Epithelial cell of esophagus (primary cell): ENCODE results near the gene HMGXB3.
A peak's percentile ranks its signal among the peaks of the same experiment; 100 is the strongest.

Experiments used
- DNase-seq: peaks from one replicate; pipeline ENCODE4 v3.0.0; 2010; ENCODE audit warnings: low read depth
- H3K4me3 ChIP-seq: 2 replicates; pipeline ENCODE4 v1.5.1; 2011; ENCODE audit warnings: mild to moderate bottlenecking, low read length, control low read depth
- CTCF ChIP-seq: IDR thresholded peaks from 2 replicates; pipeline ENCODE4 v1.5.1; 2011; ENCODE audit warnings: low read depth, mild to moderate bottlenecking, low read length, control low read depth, inconsistent platforms; ENCODE audit not compliant: insufficient read depth; ENCODE audit errors: missing control alignments

HMGXB3 gene

GRCh38 chr5:150066901-150067396 lies 66.4 kb downstream of the HMGXB3 start:
- no peak overlapping the region for H3K4me3 ChIP-seq
- peak; percentile 77 for DNase-seq
- no peak for TF ChIP-seq CTCF

- DNase-seq, result no peak
- no peak overlapping the region for H3K4me3 ChIP-seq
- no peak for TF ChIP-seq CTCF
Observed at GRCh38 chr5:150067405-150067960, 66.9 kb downstream of the HMGXB3 start.

GRCh38 chr5:150068071-150068470 lies 67.5 kb downstream of the HMGXB3 start:
- H3K4me3 ChIP-seq, result no peak overlapping the region
- DNase-seq, result no peak
- no peak for TF ChIP-seq CTCF

GRCh38 chr5:150068472-150068871 lies 67.9 kb downstream of the HMGXB3 start:
- H3K4me3 ChIP-seq, result no peak overlapping the region
- no peak for TF ChIP-seq CTCF
- no peak for DNase-seq

- no peak for TF ChIP-seq CTCF
- H3K4me3 ChIP-seq, result no peak overlapping the region
- DNase-seq, result no peak
Observed at GRCh38 chr5:150068961-150069645, 68.6 kb downstream of the HMGXB3 start.

GRCh38 chr5:150069672-150070627 lies 69.4 kb downstream of the HMGXB3 start:
- no peak overlapping the region for H3K4me3 ChIP-seq
- DNase-seq, result no peak
- TF ChIP-seq CTCF, result no peak
